ENCODE results near the gene SLC9A9. TPM values are rescaled to one million over a fixed set of nuclear protein-coding genes. Genes with fewer than 3 reads are reported as not detected.

SLC9A9 gene
- polyA plus RNA-seq, 1 experiment: 2.4 TPM

DNA sequence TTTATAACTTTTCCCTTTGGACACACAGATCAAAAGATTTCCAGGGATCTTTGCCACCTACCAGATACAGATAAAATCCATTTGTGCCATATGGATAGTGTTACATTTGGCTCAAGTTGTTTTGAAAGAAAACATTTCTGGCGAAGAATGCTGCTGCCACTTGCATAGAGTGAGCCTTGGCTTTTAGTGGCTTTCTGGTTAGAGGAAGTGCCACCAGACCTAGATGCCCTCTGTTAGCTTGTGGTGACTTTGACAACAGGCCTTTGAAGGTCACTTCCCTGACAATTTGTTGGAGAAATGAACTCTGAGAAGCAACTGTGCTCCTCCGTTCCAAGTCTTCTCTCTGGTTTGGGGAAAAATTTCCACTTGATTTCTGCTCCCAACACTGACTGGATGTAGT is 570.7 kb downstream of the SLC9A9 start:
- CTCF ChIA-PET: no interaction called here
- no peak overlapping the region for H3K4me3 ChIP-seq (ENCODE audit: low read depth, low read length)
- no peak for DNase-seq (ENCODE audit: low read depth)

DNA sequence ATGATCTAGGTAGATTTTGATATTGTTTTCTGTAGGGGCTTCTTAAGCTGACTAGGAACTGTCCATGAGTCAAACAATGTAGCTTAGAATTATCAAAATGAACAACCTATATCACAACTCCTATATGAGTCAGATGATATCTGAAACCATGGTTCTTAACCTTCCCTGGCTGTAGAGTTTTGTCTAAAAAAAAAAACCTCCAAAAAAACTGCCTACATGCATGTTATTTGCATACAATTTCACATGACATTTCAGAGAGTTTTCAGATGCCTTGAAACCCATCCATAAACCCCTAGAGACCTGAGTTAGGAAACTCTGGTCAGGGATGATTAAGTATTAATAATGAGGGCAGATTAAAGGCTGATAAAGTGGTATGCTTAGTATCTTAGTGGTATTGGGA is 571.7 kb downstream of the SLC9A9 start:
- H3K4me3 ChIP-seq (ENCODE audit: low read depth, low read length): no peak overlapping the region
- no peak for TF ChIP-seq CTCF (IDR thresholded peaks at IDR 0.05; ENCODE audit: insufficient read depth, low read depth, low read length)
- no peaks in the 10 kb centered on the region for H3K27me3 ChIP-seq (ENCODE audit: control insufficient read depth, insufficient read depth, low read length)
- CTCF ChIA-PET: no interaction called here
- no peak for DNase-seq (ENCODE audit: low read depth)
- no peaks in the 10 kb centered on the region for H3K36me3 ChIP-seq (ENCODE audit: control insufficient read depth, insufficient read depth, low read length)
- POLR2A ChIA-PET: no interaction called here

More for the DNA sequence above, 570.7 kb downstream of the SLC9A9 start:
- Histone ChIP-seq H3K27me3 (ENCODE audit: control insufficient read depth, insufficient read depth, low read length) (no peaks in the 10 kb centered on the region), H3K36me3 (ENCODE audit: control insufficient read depth, insufficient read depth, low read length) (no peaks in the 10 kb centered on the region)
- TF ChIP-seq CTCF (IDR thresholded peaks at IDR 0.05; ENCODE audit: insufficient read depth, low read depth, low read length): no peak
- POLR2A ChIA-PET: no interaction called here

DNA sequence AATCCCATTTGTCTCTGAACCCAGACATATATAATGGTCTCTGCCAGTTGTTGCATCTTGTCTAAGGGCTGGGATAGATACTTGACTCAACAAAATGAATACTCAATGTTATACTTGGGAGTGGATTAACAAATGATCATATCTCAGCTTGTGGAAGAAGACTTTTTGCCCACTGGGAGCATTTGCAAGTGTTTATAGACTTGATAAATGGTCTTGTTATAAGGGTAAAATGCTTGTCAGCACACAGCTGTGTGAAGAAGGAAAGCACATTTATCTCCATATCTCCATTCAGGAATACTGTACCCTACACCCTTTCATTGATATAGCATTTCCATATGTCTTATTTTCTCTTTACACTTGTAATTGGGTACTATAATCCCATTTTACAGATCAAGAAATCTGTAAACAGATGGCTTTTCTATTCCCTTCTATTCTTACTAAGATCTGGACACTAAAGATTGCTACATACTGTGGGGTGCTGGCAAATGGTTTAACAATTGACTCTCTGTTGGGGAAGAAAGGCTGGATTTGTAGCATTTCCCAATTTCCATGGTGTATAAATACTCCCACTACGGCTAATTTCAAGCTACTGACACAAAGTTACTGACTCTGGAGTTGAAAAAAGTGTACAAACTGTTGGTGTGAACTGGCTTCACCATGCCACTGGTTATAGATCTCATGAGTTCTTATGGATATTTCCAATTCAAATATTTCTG is 574.1 kb downstream of the SLC9A9 start:
- H3K27me3 ChIP-seq (ENCODE audit: control insufficient read depth, insufficient read depth, low read length): no peaks in the 10 kb centered on the region
- no peaks in the 10 kb centered on the region for H3K36me3 ChIP-seq (ENCODE audit: control insufficient read depth, insufficient read depth, low read length)
- DNase-seq (ENCODE audit: low read depth): no peak
- TF ChIP-seq CTCF (IDR thresholded peaks at IDR 0.05; ENCODE audit: insufficient read depth, low read depth, low read length): no peak
- POLR2A ChIA-PET: no interaction called here
- no peak overlapping the region for H3K4me3 ChIP-seq (ENCODE audit: low read depth, low read length)
- CTCF ChIA-PET: no interaction called here

- POLR2A ChIA-PET: no interaction called here
- H3K27me3 ChIP-seq (ENCODE audit: control insufficient read depth, insufficient read depth, low read length): no peaks in the 10 kb centered on the region
- H3K4me3 ChIP-seq (ENCODE audit: low read depth, low read length): no peak overlapping the region
- no peaks in the 10 kb centered on the region for H3K36me3 ChIP-seq (ENCODE audit: control insufficient read depth, insufficient read depth, low read length)
- DNase-seq (ENCODE audit: low read depth): no peak
- no peak for TF ChIP-seq CTCF (IDR thresholded peaks at IDR 0.05; ENCODE audit: insufficient read depth, low read depth, low read length)
- CTCF ChIA-PET: interaction anchor here (0.6 kb wide), 1 partner anchor 69 kb away, joined by 3 read pairs; no protein-coding TSS in a partner anchor
Measured at GRCh38 chr3:143271136-143271535, 577.1 kb downstream of the SLC9A9 start.

DNA sequence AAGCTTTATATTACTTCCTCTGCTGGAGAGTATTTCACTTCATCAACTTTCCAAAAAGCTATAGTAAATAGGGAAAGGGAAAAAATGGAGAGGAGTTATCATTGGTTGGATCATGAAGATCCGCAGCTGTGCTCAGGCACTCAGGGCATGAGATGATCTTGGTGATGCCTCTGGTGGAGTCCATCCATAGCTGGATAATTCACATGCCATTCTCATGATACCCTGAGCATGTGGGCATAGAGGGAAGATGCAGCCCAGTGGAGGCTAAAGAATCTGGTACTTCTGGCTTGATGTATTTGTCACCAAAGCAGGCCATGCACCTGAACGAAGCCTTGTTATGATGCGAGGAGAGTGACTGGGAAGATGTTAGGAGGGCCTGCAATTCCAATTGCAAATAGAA is 578.5 kb downstream of the SLC9A9 start:
- DNase-seq (ENCODE audit: low read depth): no peak
- Histone ChIP-seq H3K36me3 (ENCODE audit: control insufficient read depth, insufficient read depth, low read length) (no peaks in the 10 kb centered on the region), H3K4me3 (ENCODE audit: low read depth, low read length) (no peak overlapping the region), H3K27me3 (ENCODE audit: control insufficient read depth, insufficient read depth, low read length) (no peaks in the 10 kb centered on the region)
- no peak for TF ChIP-seq CTCF (IDR thresholded peaks at IDR 0.05; ENCODE audit: insufficient read depth, low read depth, low read length)
- ChIA-PET CTCF (interaction anchor here (1.2 kb wide), 1 partner anchor 61 kb away, joined by 3 read pairs; no protein-coding TSS in a partner anchor), POLR2A (no interaction called here)
